Measurements from ENCODE around the gene ABCD3.

ABCD3 gene

DNA sequence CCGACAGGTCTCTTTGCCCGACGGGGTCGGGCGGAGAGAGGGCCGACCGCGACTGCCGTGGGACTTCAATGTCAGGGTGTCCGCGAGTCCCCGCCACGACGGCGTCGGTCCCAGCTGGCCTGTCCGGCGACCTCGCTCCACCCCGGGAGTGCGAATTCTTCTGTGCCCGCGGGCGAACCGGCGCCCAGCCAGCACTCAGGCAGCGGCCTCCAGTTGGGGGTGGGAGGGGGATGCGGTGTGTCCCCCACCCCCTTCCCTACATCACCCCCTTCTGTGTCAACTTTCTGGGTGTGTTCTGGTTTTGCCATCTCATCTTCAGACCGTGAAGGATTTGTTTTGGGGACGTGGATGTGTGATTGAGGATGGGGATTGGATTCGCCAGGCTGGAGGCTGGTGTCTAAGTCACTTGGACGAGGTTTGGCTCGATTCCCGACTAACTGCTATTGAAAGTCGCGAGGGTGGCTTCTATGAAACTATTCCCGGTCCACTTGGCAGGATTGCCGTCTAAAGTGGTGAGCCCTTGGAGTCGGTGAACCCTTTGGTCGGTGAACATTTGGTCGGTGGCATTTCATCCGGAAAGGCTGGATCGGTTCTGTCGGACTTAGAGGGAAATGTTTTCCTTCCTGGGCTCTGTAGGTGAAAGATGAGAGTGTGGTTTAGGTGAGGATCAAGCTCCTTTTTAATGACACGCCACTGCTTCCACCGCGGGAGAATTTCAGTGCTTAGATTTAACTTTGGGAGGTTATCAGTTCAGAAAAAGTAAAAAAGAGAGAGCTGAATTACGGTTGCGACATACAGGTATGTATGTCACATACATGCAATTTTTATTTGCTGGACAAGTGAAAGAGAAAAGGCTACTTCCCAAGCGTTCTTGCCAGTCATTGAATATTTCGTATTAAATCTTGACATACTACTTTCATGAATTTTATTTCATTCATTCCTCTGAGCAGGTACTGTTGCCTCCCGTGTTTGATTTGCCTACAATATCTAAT is 771 bp downstream of the ABCD3 start:
- Histone ChIP-seq H2AK5ac (ENCODE audit: low read depth, low read length) (peak overlapping the region; percentile 17), H3K79me1 (ENCODE audit: low read depth, low read length) (peaks cover 3% of the 10 kb centered on the region), H3K4me3 (ENCODE audit: low read length in 2 of 2) (peak overlapping the region; percentile 81 to 90), H3K4me1 (ENCODE audit: control insufficient read depth in 2 of 2, insufficient read depth in 1 of 2, low read depth in 1 of 2, low read length in 2 of 2) (peaks cover 2 to 3% of the 10 kb centered on the region in 2 donors), H3K27ac (replicated peaks; ENCODE audit: low read length) (no peak overlapping the region), H2BK12ac (ENCODE audit: low read length) (no peak overlapping the region), H3K18ac (ENCODE audit: low read length) (peak overlapping the region; percentile 99), H3K27me3 (ENCODE audit: control insufficient read depth in 3 of 3, insufficient read depth in 3 of 3, low read depth in 1 of 3, low read length in 3 of 3) (peaks cover 0 to 4% (median 0%) of the 10 kb centered on the region in 3 experiments), H3K23ac (ENCODE audit: low read depth, low read length, poor library complexity) (peak overlapping the region; percentile 94), H4K8ac (ENCODE audit: low read depth, low read length) (peak overlapping the region; percentile 96), H3K4me2 (ENCODE audit: insufficient read depth, low read length, poor library complexity, severe bottlenecking) (peak overlapping the region; percentile 71), H2BK120ac (ENCODE audit: low read depth, low read length) (no peak overlapping the region), H3K4ac (ENCODE audit: low read length) (no peak overlapping the region), H3K14ac (ENCODE audit: low read length) (peak overlapping the region; percentile 77), H2BK15ac (ENCODE audit: low read length) (no peak overlapping the region), H3K9me3 (replicated peaks in 1 of 2; ENCODE audit: control insufficient read depth in 2 of 2, insufficient read depth in 1 of 2, low read depth in 1 of 2, low read length in 2 of 2) (no peaks in the 10 kb centered on the region), H2BK5ac (ENCODE audit: low read length) (no peak overlapping the region), H4K91ac (ENCODE audit: low read depth, low read length, poor library complexity) (no peak overlapping the region), H3K9ac (ENCODE audit: low read depth, low read length, poor library complexity) (peak overlapping the region; percentile 92), H2AFZ (ENCODE audit: low read length) (peak overlapping the region; percentile 85), H3K36me3 (replicated peaks in 1 of 2; ENCODE audit: control insufficient read depth in 2 of 2, insufficient read depth in 2 of 2, low read length in 2 of 2) (no peaks in the 10 kb centered on the region)
- no CpG with 5 or more reads among the region's 52 CpGs for WGBS, 2 donors (ENCODE audit: extremely low coverage in 2 of 2, insufficient read length in 2 of 2, insufficient replicate concordance in 1 of 2)
- DNase-seq (ENCODE audit: low spot score): no peak

DNA sequence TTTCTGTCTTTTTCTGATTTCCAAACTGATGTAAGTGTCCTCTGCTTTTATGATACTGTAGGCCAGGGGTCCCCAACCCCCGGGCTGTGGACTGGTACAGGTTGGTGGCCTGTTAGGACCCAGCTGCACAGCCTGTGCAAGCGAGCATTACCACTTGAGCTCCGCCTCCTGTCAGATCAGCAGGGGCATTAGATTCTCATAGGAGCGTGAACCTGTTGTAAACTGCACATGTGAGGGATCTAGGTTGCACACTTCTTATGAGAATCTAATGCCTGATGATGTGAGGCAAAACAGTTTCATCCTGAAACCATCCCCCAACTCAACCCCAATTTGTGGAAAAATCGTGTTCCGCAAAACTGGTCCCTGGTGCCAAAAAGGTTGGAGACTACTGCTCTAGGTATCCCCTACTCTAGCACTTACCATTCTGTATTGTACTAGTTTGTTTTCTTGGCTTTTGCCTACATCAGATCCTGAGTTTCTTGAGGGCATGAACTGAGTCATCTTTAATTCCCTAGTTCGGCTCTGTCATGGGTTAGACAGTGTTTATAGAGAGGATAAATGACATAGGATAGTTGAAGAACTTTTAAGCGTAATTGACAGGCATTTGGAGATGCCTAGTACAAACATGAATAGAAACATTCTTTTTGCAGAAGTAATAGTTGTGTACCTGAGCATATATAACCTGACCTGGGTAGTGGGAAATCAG is 4.1 kb downstream of the ABCD3 start:
- H3K4me2 ChIP-seq (ENCODE audit: insufficient read depth, low read length, poor library complexity, severe bottlenecking): no peak overlapping the region
- no peak overlapping the region for H2BK120ac ChIP-seq (ENCODE audit: low read depth, low read length)
- no peak overlapping the region for H2BK12ac ChIP-seq (ENCODE audit: low read length)
- H4K91ac ChIP-seq (ENCODE audit: low read depth, low read length, poor library complexity): no peak overlapping the region
- peaks cover 1 to 2% of the 10 kb centered on the region in 2 donors for H3K4me1 ChIP-seq (ENCODE audit: control insufficient read depth in 2 of 2, insufficient read depth in 1 of 2, low read depth in 1 of 2, low read length in 2 of 2)
- H3K27ac ChIP-seq (replicated peaks; ENCODE audit: low read length): no peak overlapping the region
- H2BK5ac ChIP-seq (ENCODE audit: low read length): no peak overlapping the region
- no peaks in the 10 kb centered on the region for H3K36me3 ChIP-seq (replicated peaks in 1 of 2; ENCODE audit: control insufficient read depth in 2 of 2, insufficient read depth in 2 of 2, low read length in 2 of 2)
- no peak overlapping the region for H3K9ac ChIP-seq (ENCODE audit: low read depth, low read length, poor library complexity)
- H3K23ac ChIP-seq (ENCODE audit: low read depth, low read length, poor library complexity): no peak overlapping the region
- H3K9me3 ChIP-seq (replicated peaks in 1 of 2; ENCODE audit: control insufficient read depth in 2 of 2, insufficient read depth in 1 of 2, low read depth in 1 of 2, low read length in 2 of 2): no peaks in the 10 kb centered on the region
- H2AFZ ChIP-seq (ENCODE audit: low read length): no peak overlapping the region
- H3K27me3 ChIP-seq (ENCODE audit: control insufficient read depth in 3 of 3, insufficient read depth in 3 of 3, low read depth in 1 of 3, low read length in 3 of 3): no peaks in the 10 kb centered on the region
- peaks cover 5% of the 10 kb centered on the region for H3K79me1 ChIP-seq (ENCODE audit: low read depth, low read length)
- no peak overlapping the region for H4K8ac ChIP-seq (ENCODE audit: low read depth, low read length)
- no peak overlapping the region for H2BK15ac ChIP-seq (ENCODE audit: low read length)
- no peak for DNase-seq (ENCODE audit: low spot score)
- H3K4me3 ChIP-seq (ENCODE audit: low read length in 2 of 2): no peak overlapping the region
- H3K14ac ChIP-seq (ENCODE audit: low read length): no peak overlapping the region
- no peak overlapping the region for H3K18ac ChIP-seq (ENCODE audit: low read length)
- no peak overlapping the region for H3K4ac ChIP-seq (ENCODE audit: low read length)
- no peak overlapping the region for H2AK5ac ChIP-seq (ENCODE audit: low read depth, low read length)
- WGBS, 2 donors (ENCODE audit: extremely low coverage in 2 of 2, insufficient read length in 2 of 2, insufficient replicate concordance in 1 of 2): no CpG with 5 or more reads among the region's 8 CpGs

DNA sequence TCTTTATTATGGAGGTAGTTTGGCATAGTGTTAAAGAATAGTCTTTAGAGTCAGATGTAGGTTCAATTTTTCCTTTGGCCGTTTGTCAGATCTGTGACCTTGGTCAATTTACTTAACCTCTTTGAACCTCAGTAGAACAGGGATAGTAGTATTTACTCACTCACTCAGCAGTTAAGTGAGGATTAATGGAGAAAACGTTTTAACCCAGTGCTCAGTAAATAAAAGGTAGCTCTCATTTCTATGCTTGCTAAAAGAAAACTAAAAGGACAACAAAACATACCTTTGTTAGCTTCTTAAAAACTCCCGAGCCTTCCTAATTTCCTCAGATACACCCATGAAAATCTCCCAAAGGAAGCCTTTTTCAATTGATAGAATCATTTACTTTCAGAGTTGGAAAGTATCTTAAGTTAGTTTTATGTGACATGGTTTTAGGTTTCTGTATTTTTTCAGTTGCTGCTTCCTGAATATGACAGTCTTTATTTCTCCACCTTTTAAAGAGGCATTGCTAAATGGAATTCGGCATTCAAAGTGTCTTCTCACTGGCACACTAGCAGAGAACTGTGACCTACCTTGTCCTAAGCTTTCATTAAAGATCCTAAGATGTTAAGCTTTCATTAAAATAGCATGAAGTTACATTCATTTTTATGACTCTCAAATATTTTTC is 7.8 kb downstream of the ABCD3 start:
- H2AFZ ChIP-seq (ENCODE audit: low read length): no peak overlapping the region
- H2BK15ac ChIP-seq (ENCODE audit: low read length): no peak overlapping the region
- peaks cover 0 to 8% of the 10 kb centered on the region in 2 donors for H3K9me3 ChIP-seq (replicated peaks in 1 of 2; ENCODE audit: control insufficient read depth in 2 of 2, insufficient read depth in 1 of 2, low read depth in 1 of 2, low read length in 2 of 2)
- H2BK120ac ChIP-seq (ENCODE audit: low read depth, low read length): no peak overlapping the region
- no peak overlapping the region for H3K27ac ChIP-seq (replicated peaks; ENCODE audit: low read length)
- H3K4me2 ChIP-seq (ENCODE audit: insufficient read depth, low read length, poor library complexity, severe bottlenecking): no peak overlapping the region
- H2BK12ac ChIP-seq (ENCODE audit: low read length): no peak overlapping the region
- no peaks in the 10 kb centered on the region for H3K27me3 ChIP-seq (ENCODE audit: control insufficient read depth in 3 of 3, insufficient read depth in 3 of 3, low read depth in 1 of 3, low read length in 3 of 3)
- H2BK5ac ChIP-seq (ENCODE audit: low read length): no peak overlapping the region
- no peak overlapping the region for H3K4ac ChIP-seq (ENCODE audit: low read length)
- no CpG with 5 or more reads among the region's 4 CpGs for WGBS, 2 donors (ENCODE audit: extremely low coverage in 2 of 2, insufficient read length in 2 of 2, insufficient replicate concordance in 1 of 2)
- H3K4me1 ChIP-seq (ENCODE audit: control insufficient read depth in 2 of 2, insufficient read depth in 1 of 2, low read depth in 1 of 2, low read length in 2 of 2): no peaks in the 10 kb centered on the region
- peaks cover 2% of the 10 kb centered on the region for H3K79me1 ChIP-seq (ENCODE audit: low read depth, low read length)
- no peaks in the 10 kb centered on the region for H3K36me3 ChIP-seq (replicated peaks in 1 of 2; ENCODE audit: control insufficient read depth in 2 of 2, insufficient read depth in 2 of 2, low read length in 2 of 2)
- no peak overlapping the region for H3K23ac ChIP-seq (ENCODE audit: low read depth, low read length, poor library complexity)
- H3K9ac ChIP-seq (ENCODE audit: low read depth, low read length, poor library complexity): no peak overlapping the region
- H4K91ac ChIP-seq (ENCODE audit: low read depth, low read length, poor library complexity): no peak overlapping the region
- no peak for DNase-seq (ENCODE audit: low spot score)
- H3K18ac ChIP-seq (ENCODE audit: low read length): no peak overlapping the region
- H3K4me3 ChIP-seq (ENCODE audit: low read length in 2 of 2): no peak overlapping the region
- H4K8ac ChIP-seq (ENCODE audit: low read depth, low read length): no peak overlapping the region
- H3K14ac ChIP-seq (ENCODE audit: low read length): no peak overlapping the region
- no peak overlapping the region for H2AK5ac ChIP-seq (ENCODE audit: low read depth, low read length)
